CD14-positive monocyte (primary cell): ENCODE data around the gene CEND1. TPM values are rescaled to one million over a fixed set of nuclear protein-coding genes. Genes with fewer than 3 reads are reported as not detected.

Experiments
- DNase-seq, 3 donors: peaks; one replicate each; pipeline ENCODE4 v3.0.0-alpha.2; 2011 to 2022
- H2AFZ ChIP-seq: 2 replicates; pipeline ENCODE4 v1.6.0; 2012; ENCODE audit warnings: mild to moderate bottlenecking, low read depth, low read length, inconsistent platforms; ENCODE audit not compliant: insufficient read depth, poor library complexity, severe bottlenecking
- H3K27ac ChIP-seq, 2 donors: 1 replicate in 1 of 2; 2 replicates in 1 of 2; pipeline ENCODE4 v1.5.1; 2012 to 2013; ENCODE audit warnings: low read length in 2 of 2, control low read depth in 1 of 2, inconsistent platforms in 1 of 2, low read depth in 1 of 2, mild to moderate bottlenecking in 1 of 2
- H3K27me3 ChIP-seq, 2 donors: one replicate each; pipeline versions ENCODE4 v1.6.0 to v1.6.1; 2011 to 2013; ENCODE audit warnings: low read length in 2 of 2; ENCODE audit not compliant: control insufficient read depth in 2 of 2, insufficient read depth in 2 of 2
- H3K36me3 ChIP-seq, 2 donors: replicated peaks in 1 of 2; 1 replicate in 1 of 2; 2 replicates in 1 of 2; pipeline versions ENCODE4 v1.5.1 to v1.6.1; 2012 to 2013; ENCODE audit warnings: low read length in 2 of 2, control low read depth in 1 of 2, inconsistent platforms in 1 of 2, mild to moderate bottlenecking in 1 of 2; ENCODE audit not compliant: insufficient read depth in 2 of 2, control insufficient read depth in 1 of 2
- H3K4me1 ChIP-seq, 2 donors: 1 replicate in 1 of 2; 2 replicates in 1 of 2; pipeline versions ENCODE4 v1.5.1 to v1.6.1; 2012 to 2013; ENCODE audit warnings: low read length in 2 of 2, control low read depth in 1 of 2, inconsistent platforms in 1 of 2, mild to moderate bottlenecking in 1 of 2, moderate library complexity in 1 of 2; ENCODE audit not compliant: insufficient read depth in 2 of 2, control insufficient read depth in 1 of 2
- H3K4me2 ChIP-seq: replicated peaks from 2 replicates; pipeline ENCODE3; 2012; ENCODE audit warnings: low read length, moderate library complexity, mild to moderate bottlenecking; ENCODE audit not compliant: poor library complexity, severe bottlenecking; ENCODE audit errors: extremely low read depth
- H3K4me3 ChIP-seq, 3 experiments: fragments of 200-600 bp in 1 of 3; sonication (generic) in 1 of 3; replicated peaks in 1 of 3; 1 replicate in 2 of 3; 2 replicates in 1 of 3; pipeline ENCODE4 v1.5.1; 2011 to 2013; ENCODE audit warnings: low read length in 3 of 3, mild to moderate bottlenecking in 3 of 3, control low read depth in 2 of 3, low read depth in 2 of 3, inconsistent platforms in 1 of 3, moderate library complexity in 1 of 3
- H3K79me2 ChIP-seq: 2 replicates; pipeline ENCODE4 v1.6.0; 2012; ENCODE audit warnings: mild to moderate bottlenecking, control low read depth, inconsistent platforms, low read length, moderate library complexity; ENCODE audit not compliant: insufficient read depth
- H3K9ac ChIP-seq: 2 replicates; pipeline ENCODE4 v1.6.0; 2017; ENCODE audit warnings: low read length, mild to moderate bottlenecking; ENCODE audit not compliant: insufficient read depth, poor library complexity, severe bottlenecking
- H3K9me3 ChIP-seq, 2 donors: replicated peaks in 1 of 2; 1 replicate in 1 of 2; 2 replicates in 1 of 2; pipeline versions ENCODE4 v1.5.1 to v1.6.1; 2012 to 2013; ENCODE audit warnings: low read length in 2 of 2, control low read depth in 1 of 2; ENCODE audit not compliant: control insufficient read depth in 1 of 2, insufficient read depth in 1 of 2
- H4K20me1 ChIP-seq: 2 replicates; pipeline ENCODE4 v1.6.0; 2012; ENCODE audit warnings: mild to moderate bottlenecking, low read length, control low read depth, moderate library complexity; ENCODE audit not compliant: insufficient read depth
- H3K27ac Mint-ChIP-seq, 7 donors: one replicate each; pipeline ENCODE4 v1.8.0; 2020; ENCODE audit warnings: mild to moderate bottlenecking in 7 of 7, mixed read lengths in 7 of 7, moderate library complexity in 6 of 7, inconsistent platforms in 2 of 7
- H3K27me3 Mint-ChIP-seq, 3 donors: one replicate each; pipeline ENCODE4 v1.8.0; 2021 to 2022; ENCODE audit warnings: low read depth in 3 of 3, mild to moderate bottlenecking in 3 of 3, mixed read lengths in 3 of 3, moderate library complexity in 3 of 3, inconsistent platforms in 1 of 3
- H3K36me3 Mint-ChIP-seq, 2 donors: one replicate each; pipeline ENCODE4 v1.8.0; 2020; ENCODE audit warnings: mixed read lengths in 2 of 2, inconsistent platforms in 1 of 2, mild to moderate bottlenecking in 1 of 2
- H3K4me1 Mint-ChIP-seq: one replicate; pipeline ENCODE4 v1.8.0; 2020; ENCODE audit warnings: mild to moderate bottlenecking, mixed read lengths
- H3K4me3 Mint-ChIP-seq, 2 donors: one replicate each; pipeline ENCODE4 v1.8.0; 2020; ENCODE audit warnings: mild to moderate bottlenecking in 2 of 2, mixed read lengths in 2 of 2, moderate library complexity in 1 of 2
- H3K9me3 Mint-ChIP-seq, 7 donors: one replicate each; pipeline ENCODE4 v1.8.0; 2020 to 2022; ENCODE audit warnings: mixed read lengths in 7 of 7, mild to moderate bottlenecking in 6 of 7, moderate library complexity in 6 of 7, inconsistent platforms in 2 of 7
- CTCF ChIP-seq: fragments of 200-600 bp; IDR thresholded peaks from one replicate; pipeline ENCODE4 v1.8.0; 2022; ENCODE audit warnings: antibody characterized with exemption, mild to moderate bottlenecking
- WGBS: methylation state at CpG from one replicate; pipeline ENCODE4 v1.1.5; 2013; ENCODE audit warnings: missing lambda C conversion rate; ENCODE audit not compliant: insufficient coverage; 5-methylcytosine and 5-hydroxymethylcytosine counted together
- intact Hi-C, 2 donors: fragments of 100-400 bp; cut with micrococcal nuclease; formaldehyde crosslinking; loops; one replicate each; pipeline versions ENCODE4 v1.15.0 to v1.15.1; 2023
- polyA plus RNA-seq, 3 donors: library from polyadenylated mRNA; depleted of rRNA in 1 of 3; unstranded in 2 of 3; stranded (reverse) in 1 of 3; fragments of 300-500 nt in 2 of 3; fragments of >200 nt in 1 of 3; fragmentation: Illumina TruSeq in 2 of 3; gene quantifications; 1 replicate in 2 of 3; 2 replicates in 1 of 3; pipeline ENCODE4 v1.2.3, GENCODE V29; 2012 to 2021

The CEND1 gene
- polyA plus RNA-seq, 3 donors: not detected

- Mint-ChIP-seq H3K27ac (peak overlapping the region in 2 of 7 donors; percentile 30 to 42), H3K27me3 (no peaks in the 10 kb centered on the region), H3K36me3 (peaks cover 0 to 9% of the 10 kb centered on the region in 2 donors), H3K4me1 (peaks cover 35% of the 10 kb centered on the region), H3K9me3 (no peaks in the 10 kb centered on the region), H3K4me3 (peak overlapping the region; percentile 81 to 91)
- peak in 2 of 3 donors; percentile 31 to 59 for DNase-seq
- Histone ChIP-seq H4K20me1 (peaks cover 40% of the 10 kb centered on the region), H3K36me3 (peaks cover 0 to 5% of the 10 kb centered on the region in 2 donors), H3K9ac (peak overlapping the region; percentile 96), H3K9me3 (no peaks in the 10 kb centered on the region), H3K4me2 (peak overlapping the region; percentile 74), H3K4me3 (peak overlapping the region; percentile 48 to 98 (median 87)), H3K27me3 (no peaks in the 10 kb centered on the region), H3K27ac (peak overlapping the region in 1 of 2 donors; percentile 45), H3K79me2 (peaks cover 51% of the 10 kb centered on the region), H2AFZ (peak overlapping the region; percentile 96), H3K4me1 (peaks cover 33 to 61% of the 10 kb centered on the region in 2 donors)
- no peak for TF ChIP-seq CTCF
- intact Hi-C loops: loop anchor here in 1 of 2 donors (5.0 kb wide), 1 partner anchor 51 kb away; the partner anchor contains the start of gene SLC25A22
- 22% methylated on average over 41 of the region's 46 CpGs for WGBS
Observed at GRCh38 chr11:746289-747157, 43.4 kb downstream of the CEND1 start.

- Mint-ChIP-seq H3K27me3 (peaks cover 0 to 3% (median 0%) of the 10 kb centered on the region in 3 donors), H3K27ac (no peak overlapping the region), H3K4me1 (peaks cover 32% of the 10 kb centered on the region), H3K9me3 (no peaks in the 10 kb centered on the region), H3K36me3 (peaks cover 0 to 4% of the 10 kb centered on the region in 2 donors), H3K4me3 (no peak overlapping the region)
- DNase-seq: no peak
- H3K4me2 ChIP-seq: no peak overlapping the region
- H3K27me3 ChIP-seq: no peaks in the 10 kb centered on the region
- no peaks in the 10 kb centered on the region for H3K9me3 ChIP-seq
- TF ChIP-seq CTCF: no peak
- H2AFZ ChIP-seq: no peak overlapping the region
- no CpG with 5 or more reads among the region's 1 CpG for WGBS
- peaks cover 30 to 54% of the 10 kb centered on the region in 2 donors for H3K4me1 ChIP-seq
- no peaks in the 10 kb centered on the region for H3K36me3 ChIP-seq
- intact Hi-C loops: loop anchor here in 1 of 2 donors (5.0 kb wide), 1 partner anchor 52 kb away; the partner anchor contains the start of gene SLC25A22
- H3K4me3 ChIP-seq: no peak overlapping the region
- H4K20me1 ChIP-seq: peaks cover 29% of the 10 kb centered on the region
- no peak overlapping the region for H3K9ac ChIP-seq
- peaks cover 40% of the 10 kb centered on the region for H3K79me2 ChIP-seq
- no peak overlapping the region for H3K27ac ChIP-seq
Observed at GRCh38 chr11:745428-745827, 44.5 kb downstream of the CEND1 start.
